HG03066 (cell line): ENCODE results near the gene INO80B.
"Not testable (repeated sequence)": the region's sequence is repeated elsewhere in the genome, so short reads cannot be mapped to it uniquely, and the experiment has no call there.

Experiments used
- ATAC-seq: cut with Tn5 transposase; IDR thresholded peaks from one replicate; pipeline ENCODE4 v1.9.1; 2021; ENCODE audit warnings: low read depth; ENCODE audit not compliant: unreplicated experiment

Gene INO80B

DNA sequence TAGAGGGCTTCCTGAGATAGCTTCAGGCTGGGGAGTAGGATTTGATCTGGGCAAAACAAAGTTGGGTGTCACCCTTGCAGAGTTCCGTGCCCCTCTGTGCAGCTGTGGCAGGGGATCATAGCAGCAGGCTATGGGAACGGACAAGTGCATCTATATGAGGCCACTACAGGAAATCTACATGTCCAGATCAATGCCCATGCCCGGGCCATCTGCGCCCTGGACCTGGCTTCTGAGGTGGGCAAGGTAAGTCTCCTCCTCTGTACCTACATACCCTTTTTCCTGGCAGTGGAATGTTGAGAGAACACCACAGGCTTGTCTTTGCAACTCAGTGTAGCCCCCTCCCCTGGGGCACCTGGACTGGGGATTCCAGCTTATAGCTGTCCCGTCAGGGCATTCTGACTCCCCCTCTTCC is 29.9 kb upstream of the INO80B start:
- ATAC-seq, result no peak

DNA sequence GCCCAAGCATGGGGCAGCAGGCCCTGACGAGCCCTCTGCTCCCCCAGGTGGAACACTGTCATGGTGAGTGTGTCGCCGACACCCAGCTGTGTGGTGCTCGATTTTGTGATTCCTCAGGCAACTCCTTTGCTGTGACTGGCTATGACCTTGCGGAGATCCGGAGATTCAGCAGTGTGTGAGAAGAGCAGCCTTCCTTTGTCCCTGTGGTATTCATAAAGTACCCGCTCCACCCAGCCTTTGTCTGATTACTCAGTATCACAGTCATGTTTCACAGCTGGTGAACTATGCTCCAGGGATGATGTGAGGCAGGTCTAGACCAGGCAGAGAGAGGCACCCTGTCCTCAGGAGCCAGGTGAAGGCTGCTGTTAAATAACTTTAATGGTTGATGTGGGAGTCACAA is 29.4 kb upstream of the INO80B start:
- no peak for ATAC-seq

DNA sequence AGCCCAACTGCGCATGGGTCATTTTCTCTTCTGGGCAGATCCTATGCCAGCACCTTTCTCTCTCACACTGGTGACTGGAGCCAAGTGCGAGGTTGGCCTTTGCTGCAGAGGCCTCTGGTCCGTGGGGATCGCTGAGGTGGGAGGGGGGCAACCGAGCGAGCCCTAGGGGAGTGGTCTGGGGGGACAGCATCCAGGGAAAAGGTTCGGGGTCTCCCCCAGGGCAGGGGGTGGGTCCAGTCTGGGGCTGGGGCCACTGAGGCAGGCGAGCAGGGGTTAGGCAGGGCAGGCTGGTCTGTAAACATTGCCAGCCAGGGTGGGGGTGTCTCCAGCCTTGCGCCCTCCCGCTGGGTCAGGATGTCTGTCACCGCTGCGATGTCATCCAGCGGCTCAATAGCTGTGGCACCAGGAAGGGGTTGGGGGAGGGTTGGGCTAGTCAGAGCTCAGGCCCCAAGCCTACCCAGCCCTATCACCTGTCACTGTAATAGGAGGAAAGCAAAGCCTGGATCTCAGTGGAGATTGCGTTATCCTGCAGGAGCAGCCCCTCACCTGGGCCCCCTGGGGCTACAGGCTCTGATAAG is 28.6 kb upstream of the INO80B start:
- no peak for ATAC-seq

DNA sequence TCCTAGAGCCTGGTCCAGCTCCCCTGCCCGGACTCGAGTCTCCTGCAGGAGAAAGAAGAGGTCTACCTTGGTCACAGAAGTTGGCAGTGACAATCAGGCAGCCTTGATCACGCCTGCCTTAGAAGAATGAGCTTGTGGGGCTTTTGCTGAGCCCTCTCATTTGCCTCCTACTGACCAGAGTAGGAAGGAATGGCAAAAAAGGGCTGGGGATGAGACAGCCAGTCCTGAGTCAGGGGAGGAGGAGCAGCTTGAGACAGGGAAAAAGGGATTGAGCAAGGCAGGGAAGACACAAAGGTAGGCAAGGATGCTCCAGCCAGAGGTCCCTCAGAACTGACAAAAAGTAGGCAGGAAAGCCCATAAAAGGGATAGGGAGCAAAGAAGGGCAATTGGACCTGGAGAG is 27.3 kb upstream of the INO80B start:
- no peak for ATAC-seq

DNA sequence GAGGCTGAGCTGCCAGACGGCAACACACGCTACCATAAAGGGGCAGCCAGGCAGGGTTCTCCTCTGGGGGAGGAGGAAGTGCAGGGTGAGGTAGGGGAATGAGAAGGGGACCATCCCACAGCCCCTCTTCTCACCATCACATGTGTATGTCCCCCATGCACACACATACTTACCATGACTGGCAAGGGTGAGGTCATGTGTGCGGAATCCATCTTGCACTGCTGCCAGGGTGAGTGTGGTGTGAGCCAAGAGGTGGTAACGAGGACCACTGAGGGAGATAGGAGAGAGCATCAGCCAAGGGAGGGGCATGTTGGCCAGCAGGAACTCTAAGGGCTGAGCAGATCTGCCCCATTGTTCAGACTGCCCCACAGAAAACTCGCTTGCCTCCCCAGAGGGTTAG is 26.2 kb upstream of the INO80B start:
- ATAC-seq, result no peak

DNA sequence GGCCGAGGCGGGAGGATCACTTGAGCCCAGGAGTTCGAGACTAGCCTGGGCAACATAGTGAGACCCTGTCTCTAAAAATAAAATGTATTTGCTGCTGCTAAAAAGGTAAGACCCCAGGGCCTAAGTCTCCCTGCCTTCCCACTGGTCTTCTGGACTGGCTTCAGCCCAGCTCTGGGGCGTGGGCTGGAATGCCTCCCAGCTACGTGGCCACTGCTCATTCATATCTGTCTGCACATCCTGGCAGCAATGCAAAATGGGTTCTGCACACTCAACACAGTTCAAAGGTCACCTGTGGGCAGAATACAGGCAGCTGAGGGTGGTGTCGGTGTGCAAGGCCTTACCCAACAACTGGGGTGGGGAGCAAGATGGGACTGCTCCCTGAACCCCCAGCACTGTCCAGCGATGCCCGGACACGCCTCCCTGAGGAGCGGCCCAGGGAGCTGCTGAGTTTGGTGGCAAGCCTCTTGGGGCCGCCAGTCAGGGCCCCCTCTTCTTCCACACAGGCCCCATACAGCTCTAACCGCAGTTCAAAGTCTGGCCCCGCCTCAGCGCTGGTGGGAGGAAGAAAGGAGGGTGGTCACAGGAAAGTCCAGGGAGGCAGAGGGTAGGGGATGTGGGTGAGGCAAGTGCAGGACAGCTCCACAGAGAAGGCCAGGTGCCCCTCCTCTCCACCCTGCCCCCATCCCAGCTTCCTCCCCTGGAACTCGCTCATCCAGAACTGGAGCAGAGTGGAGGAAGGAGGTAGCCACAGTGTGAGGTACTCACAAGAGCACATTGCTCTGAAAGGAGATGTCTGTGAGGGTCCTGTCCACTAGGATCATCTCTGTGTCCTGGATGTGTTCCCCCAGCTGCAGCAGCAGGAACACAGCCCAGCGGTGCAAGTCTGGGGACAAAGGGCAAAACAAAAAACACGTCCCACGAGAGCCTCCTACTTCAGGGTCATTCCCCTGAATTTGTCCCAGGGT is 25.1 kb upstream of the INO80B start:
- no peak for ATAC-seq

DNA sequence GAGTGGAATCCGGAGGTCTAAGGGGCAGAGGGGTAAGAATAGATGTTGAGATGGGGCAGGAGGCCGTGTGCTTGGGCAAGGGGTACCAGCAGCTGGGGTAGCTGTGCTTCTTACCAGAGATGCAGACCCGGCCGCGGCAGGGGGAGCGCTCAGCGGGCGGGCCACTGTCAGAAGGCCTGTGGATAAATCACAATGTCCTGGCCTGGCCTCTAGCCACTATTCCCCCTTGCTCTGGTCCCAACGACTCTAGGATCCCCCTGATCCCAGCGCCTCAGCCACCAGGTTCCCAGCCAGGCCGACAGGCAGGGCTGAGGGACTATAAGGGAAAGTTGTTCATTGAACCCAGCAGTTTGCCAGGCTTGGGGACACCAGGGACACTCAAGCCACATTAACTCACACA is 24.4 kb upstream of the INO80B start:
- no peak for ATAC-seq

DNA sequence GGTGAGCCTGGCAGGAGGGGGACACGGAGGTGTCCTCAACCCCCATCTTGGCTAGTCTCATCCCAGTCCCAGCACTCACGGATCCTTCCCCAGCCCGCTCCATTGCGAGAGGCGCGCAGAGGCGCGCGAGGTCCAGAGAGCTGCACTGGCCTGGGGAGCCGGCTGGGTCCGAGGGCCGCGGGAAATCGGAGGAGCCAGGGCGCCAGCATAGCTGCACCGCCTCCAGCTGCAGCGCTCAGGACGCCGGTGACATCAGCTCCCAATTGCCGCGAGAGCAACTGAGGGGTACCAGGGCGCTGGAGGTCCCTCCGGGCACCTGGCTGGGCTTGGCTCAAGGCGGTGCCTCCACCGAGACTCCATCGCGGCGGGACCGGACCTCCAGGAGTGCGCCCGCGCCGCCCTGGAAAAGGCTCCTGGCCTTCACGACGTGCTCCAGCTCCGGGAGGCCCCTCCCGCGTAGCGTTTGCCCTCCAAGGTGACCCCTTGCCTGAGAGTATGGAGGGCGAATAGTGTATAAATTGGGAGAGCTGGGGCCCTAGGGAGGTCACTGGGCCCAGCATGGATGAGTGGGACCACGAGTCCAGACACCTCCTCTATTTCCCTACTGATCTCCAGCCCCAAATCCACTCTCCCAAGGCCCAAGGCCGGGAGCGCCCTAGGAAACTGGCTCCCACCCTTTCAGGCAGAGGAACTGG is 18.6 kb upstream of the INO80B start:
- no peak for ATAC-seq

DNA sequence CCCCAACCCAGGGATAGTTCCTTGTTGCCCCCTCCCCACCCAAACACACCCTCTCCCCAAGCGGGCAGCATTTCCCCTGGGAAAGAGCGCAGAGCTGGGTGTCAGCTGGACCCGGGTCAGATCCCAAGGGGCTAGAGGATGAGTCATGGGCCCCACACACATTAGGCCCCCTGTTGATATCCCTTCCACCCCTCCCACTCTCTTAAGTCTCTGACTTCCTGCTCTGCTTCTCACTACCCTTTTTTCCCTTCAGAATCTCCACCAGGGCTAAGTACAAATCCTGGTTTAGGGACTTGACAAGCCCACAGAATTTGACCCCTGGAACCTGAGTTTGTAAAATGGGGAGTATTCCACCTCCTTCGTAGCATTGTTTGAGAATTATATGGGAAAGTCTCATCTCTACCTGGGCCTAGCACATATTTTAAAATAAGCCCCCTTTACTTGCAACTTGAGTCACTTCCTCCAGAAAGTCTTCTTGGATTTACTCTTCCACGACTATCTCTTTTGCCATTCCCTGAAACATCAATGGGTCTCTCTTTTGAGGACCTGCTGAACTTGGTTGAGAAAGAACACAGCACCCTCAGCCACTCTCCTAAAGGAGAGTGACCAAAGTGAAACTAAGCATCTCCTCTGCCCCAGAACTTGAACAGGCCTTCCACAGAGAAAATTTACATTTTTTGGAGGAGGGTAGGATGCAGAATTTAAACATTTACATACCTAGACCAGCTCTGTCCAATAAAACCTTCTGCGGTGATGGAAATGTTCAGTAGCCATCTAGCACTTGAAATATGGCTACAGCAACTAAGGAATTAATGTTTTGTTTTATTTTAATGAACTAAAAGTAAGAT is 17.8 kb upstream of the INO80B start:
- ATAC-seq, result no peak

DNA sequence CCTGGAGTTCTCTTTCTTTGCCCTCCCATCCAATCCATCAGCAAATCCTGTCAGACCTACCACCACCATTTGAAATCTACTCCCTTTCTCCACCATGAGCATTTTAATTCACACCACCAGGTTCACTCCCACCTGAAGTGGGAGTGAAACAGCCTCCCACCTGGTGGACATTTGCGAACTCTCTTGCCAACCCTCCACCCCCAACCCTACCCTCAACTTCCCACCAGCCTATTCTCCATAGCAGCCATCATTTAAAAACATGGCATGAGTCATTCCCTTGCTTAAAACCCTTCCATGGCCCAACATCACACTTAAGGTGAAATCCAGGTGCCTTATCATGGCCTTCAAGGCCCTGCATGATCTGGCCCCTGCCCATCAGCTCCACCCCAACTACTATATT is 16.6 kb upstream of the INO80B start:
- no peak for ATAC-seq

DNA sequence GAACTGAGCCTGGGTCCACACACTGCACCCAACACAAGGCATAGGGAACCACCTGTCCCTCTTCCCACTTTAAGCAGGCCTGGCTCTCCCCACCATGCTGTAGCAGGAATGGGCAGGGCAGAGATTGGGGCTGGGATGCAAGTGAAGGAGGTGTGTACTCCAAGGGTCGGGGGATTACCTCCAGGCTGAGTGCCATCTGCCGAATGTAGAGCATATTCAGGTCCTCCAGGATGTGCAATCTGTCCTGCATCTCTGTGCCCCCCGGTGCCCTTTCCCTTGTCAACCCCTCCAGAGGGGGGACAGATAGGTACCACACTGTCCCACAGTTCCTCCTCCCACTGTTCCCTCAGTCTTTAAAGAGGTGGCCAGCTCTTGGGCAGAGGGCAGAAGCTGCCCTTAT is 15.5 kb upstream of the INO80B start:
- ATAC-seq, result no peak

DNA sequence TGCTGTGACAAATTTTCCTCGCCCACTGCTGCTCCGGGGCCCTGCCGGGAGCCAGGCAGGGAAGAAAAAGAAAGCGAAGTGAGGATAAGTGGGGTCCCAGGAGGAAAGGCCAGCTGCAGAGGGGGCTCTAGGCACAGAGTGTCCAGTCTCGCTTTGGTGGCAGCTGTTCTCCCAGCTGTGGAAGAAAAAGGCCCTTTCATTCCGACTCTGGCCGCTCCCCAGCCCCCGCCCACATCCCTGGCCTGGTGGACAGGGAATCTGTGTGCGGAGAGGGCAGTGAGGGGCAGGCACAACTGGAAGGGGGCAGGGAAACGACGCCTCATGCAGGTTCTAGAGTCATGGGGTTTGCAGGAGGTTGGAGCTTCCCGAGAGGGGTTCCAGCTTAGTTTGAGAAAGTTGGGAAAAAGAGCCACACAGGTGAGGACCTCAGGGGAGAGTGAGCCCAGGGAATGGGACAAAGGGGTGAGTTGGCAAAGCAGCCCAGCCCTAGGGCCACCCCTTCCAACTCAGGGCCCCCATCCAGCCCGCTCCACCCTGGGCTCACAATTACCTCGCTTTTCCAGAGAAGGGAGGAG is 15.0 kb upstream of the INO80B start:
- peak; percentile 3 for ATAC-seq

DNA sequence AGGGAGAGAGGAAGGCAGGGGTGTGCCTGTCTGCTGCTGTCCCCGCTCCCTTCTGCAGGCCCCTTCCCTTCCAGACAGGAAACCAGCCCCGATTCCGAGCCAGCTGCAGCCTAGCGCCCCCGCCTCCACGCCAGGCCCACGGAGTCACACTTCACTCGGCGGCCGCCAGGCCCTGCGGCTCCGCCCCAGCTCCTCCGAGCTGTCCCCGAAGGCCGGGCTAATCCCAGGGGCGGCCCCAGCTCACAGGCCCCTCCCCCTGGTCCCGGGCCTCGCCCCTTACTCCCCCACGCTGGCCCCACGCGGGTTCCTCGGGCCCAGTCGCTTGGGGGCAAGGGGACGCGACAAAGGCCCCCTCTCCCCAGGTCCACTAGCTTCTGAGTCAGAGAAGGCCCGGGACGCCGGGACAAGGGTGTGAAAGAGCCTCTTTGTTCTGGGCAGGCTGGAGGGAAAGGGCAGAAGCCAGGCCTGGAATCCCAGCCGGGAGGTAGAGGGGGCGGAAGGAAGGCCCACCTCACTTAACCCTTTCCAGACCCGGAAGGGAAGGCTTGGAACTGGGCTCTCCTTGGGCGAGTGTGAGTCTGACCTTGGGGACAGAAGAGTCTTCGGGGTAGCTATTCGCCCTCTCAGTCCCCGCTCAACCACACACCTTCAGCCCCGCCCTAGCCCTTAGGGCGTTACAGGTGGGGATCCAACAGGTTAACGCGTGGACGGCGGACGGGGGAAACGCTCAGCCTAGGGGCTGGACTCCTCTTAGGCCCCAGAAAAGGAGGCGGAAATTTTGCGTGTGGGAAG is 14.3 kb upstream of the INO80B start:
- peak; percentile 87 for ATAC-seq

DNA sequence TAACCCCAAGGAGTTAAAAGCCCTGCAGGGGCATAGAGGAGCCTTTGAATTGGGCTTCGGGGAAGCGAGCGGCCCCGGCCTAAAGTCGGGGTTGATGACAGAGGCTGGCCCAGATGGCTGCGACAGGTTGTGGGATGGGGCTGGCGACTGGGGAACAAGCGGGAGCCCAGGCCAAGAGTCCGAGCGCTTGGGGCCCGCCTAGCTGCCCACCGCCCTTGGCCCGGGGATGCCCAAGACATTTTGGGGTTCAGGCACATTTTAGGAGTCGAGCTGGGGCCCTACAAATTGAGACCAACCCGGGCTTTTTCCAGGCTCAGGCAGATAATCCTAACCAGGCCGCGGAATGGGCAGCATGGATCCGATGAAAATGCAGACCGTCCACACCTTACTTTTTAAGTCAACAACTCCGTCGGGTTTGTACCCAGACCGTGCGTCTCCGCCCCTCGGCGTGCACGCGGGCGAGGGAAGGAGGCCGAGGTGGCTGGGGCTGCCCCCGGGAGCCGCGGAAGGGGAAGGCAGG is 13.7 kb upstream of the INO80B start:
- no peak for ATAC-seq

DNA sequence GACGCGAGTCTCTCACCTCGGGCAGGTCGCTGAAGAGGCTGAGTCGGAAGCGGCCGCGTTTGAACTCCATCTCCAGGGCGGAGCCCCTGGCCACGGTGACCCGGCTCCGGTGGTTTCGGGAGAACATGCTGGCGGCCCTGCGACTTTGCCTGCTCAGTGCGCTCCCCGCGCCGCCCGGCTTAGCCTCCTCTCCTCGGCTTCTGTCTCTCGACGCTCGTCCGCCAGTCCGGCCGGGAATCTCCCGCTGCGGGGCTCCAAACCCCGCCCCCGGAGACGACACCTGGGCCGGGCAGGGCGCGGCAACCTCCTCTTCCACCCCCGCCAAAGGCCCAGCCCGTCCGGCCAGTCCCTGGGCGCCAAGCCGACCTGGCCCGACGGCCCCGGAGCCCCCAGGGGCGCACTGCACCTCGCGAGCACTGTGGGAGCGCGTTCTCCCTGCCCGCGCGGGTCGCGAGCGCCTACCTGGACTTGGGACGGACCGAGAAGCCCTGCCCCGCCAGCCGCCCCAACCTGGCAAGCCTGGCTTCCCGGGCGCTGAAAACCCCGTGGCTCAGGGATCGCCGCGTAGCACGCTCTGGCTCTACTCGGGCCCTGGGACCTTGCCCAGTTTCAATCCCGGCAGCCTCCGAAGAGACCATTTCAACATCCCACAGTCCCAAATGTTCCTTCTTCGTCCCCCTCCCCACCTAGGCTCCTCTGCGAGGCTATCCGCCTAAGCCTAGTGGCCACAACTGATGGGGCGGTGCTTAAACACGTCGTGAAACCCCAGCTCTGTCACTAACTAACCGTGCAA is 13.0 kb upstream of the INO80B start, which contains the start of gene RTKN:
TSS of gene RTKN (minus strand) at position 248 of the 793 bp plus-strand sequence. CDS start at position 127, 121 bp downstream.
- ATAC-seq, result no peak

DNA sequence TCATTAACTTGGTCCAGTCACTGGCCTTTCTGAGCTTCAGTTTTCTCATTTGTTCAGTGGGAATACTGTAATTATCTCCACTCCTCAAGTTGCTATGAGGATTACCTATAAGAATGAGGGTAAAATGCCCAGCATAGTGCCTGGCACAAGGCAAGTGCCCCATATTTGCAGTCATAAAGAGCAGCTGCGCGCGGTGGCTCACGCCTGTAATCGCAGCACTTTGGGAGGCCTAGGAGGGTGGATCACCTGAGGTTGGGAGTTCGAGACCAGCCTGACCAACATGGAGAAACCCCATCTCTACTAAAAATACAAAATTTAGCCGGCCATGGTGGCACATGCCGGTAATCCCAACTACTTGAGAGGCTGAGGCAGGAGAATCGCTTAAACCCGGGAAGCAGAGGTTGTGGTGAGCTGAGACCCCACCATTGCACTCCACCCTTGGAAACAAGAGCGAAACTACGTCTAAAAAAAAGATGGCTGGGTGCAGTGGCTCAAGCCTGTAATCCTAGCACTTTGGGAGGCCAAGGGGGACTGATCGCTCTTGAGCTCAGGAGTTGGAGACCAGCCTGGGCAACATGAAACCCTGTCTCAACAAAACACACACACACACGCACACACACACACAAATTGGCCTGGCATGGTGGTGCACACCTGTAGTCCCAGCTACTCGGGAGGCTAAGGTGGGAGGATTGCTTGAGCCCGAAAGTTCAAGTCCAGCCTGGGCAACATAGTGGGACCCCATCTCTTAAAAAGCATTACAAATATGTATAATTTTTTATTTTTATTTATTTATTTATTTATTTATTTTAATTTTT is 12.2 kb upstream of the INO80B start:
- not testable (repeated sequence) for ATAC-seq

DNA sequence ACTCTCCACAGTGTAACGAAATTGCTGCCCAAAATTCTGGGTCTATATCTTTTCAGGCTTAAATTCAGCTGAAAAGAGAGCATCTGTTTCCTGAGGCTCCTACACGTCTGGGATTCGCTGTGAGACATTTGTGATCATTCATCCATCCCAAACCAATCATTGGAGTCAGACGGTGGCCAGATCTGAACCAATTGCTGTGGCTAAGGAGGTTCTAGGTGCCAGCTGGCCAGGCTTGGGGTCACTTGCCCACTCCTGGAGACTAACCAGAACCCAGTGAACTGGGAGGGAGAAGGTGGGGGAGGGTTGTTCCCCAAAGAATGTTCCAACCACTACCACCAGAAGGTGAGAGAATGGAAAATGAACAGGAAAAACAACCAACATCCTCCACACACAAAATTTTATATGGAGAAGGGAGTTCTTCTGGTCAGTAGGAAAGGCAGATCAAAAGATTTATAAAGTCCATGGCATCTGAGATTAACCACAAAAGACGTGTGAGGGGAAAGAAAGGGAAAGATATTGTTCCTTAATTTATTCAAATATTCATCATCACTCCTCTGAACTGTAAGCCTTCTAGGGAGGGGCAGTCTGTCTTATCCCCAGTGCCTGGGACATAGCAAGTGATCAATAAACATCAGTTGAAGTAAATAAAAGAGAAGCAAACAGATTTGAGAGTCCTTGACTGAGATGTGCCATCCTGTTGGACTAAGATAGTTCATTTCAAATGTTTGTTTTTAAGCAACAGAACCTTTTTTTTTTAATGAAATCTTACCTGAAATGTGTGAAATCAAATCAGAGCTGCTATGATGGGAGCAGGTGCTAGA is 10.2 kb upstream of the INO80B start:
- ATAC-seq, result no peak
